ENCODE measurements around the gene ERMAP.

GRCh38 chr1:42841010-42841409 lies 24.1 kb downstream of the ERMAP start:
- no peak for TF ChIP-seq CTCF (IDR thresholded peaks at IDR 0.05)
- TF ChIP-seq POLR2A (IDR thresholded peaks at IDR 0.05) = no peak

All from thyroid gland (tissue), 4 donors.